ENCODE measurements around the gene SORL1-AS1.

Gene SORL1-AS1

DNA sequence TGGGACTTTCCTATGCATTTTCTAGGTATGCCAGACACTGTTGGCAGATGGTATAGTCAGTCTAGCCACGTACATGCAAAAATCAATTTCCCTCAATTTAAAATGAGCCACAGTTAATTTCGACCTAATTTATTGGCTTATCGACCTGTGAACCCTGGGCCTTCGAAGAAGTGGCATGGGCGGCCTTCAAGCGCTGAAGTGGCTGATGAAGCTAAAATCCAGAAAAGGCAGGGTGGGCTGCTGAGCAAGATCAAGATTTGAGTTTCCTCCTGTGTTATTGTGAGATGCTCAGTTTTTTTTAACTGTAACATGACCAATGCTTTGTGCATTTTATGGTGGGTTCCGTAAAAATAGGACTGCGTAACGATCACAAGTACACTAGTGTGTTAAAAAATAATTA lies 5.8 kb upstream of the SORL1-AS1 start:
- TF ChIP-seq, protein P1, sequence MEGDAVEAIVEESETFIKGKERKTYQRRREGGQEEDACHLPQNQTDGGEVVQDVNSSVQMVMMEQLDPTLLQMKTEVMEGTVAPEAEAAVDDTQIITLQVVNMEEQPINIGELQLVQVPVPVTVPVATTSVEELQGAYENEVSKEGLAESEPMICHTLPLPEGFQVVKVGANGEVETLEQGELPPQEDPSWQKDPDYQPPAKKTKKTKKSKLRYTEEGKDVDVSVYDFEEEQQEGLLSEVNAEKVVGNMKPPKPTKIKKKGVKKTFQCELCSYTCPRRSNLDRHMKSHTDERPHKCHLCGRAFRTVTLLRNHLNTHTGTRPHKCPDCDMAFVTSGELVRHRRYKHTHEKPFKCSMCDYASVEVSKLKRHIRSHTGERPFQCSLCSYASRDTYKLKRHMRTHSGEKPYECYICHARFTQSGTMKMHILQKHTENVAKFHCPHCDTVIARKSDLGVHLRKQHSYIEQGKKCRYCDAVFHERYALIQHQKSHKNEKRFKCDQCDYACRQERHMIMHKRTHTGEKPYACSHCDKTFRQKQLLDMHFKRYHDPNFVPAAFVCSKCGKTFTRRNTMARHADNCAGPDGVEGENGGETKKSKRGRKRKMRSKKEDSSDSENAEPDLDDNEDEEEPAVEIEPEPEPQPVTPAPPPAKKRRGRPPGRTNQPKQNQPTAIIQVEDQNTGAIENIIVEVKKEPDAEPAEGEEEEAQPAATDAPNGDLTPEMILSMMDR (IDR thresholded peaks at IDR 0.05; ENCODE audit: partially characterized antibody, unreplicated experiment), result no peak
- peaks cover 20% of the 10 kb centered on the region for H3K4me1 Mint-ChIP-seq (ENCODE audit: low read depth, unreplicated experiment)
- no peak for DNase-seq
- no peak overlapping the region for H3K27ac Mint-ChIP-seq (ENCODE audit: unreplicated experiment)
- peaks cover 4% of the 10 kb centered on the region for H3K9me3 Mint-ChIP-seq (ENCODE audit: unreplicated experiment)
- H3K36me3 Mint-ChIP-seq (ENCODE audit: unreplicated experiment), result no peaks in the 10 kb centered on the region
- H3K27me3 Mint-ChIP-seq (ENCODE audit: unreplicated experiment), result peaks cover 2% of the 10 kb centered on the region
- no peak overlapping the region for H3K4me3 Mint-ChIP-seq (ENCODE audit: unreplicated experiment)

DNA sequence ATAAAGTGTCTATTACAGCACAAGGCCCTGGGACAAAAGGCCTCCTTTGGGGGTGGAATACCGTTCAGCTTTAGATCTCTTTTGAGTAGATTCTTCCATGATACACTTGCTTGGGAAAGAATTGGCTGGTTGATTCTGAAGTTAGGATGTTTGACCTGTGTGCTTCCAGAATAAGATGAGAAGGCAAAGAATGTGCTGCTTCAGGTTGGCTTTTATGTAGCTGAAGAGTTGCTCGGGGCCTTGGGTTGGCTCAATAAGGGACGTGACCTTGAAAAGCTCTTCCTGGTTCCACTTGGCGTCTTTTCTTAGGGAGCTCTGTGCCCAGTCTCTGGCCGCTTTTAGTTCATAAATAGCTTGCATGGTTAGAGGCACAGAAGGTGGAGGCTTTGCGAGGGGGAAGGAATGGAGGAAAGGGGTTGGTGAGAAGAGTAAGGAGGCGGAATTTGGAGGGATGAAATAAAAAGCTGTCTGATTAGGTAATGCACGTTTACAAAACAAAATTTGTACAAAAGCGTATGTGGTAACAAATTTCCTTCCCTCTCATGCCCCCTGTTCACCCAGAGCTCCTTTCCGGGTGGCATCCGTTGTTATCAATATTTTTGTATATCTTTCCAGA lies 4.2 kb upstream of the SORL1-AS1 start:
- Mint-ChIP-seq H3K4me3 (ENCODE audit: unreplicated experiment) (no peak overlapping the region), H3K4me1 (ENCODE audit: low read depth, unreplicated experiment) (peaks cover 24% of the 10 kb centered on the region), H3K9me3 (ENCODE audit: unreplicated experiment) (peaks cover 9% of the 10 kb centered on the region), H3K27ac (ENCODE audit: unreplicated experiment) (no peak overlapping the region), H3K27me3 (ENCODE audit: unreplicated experiment) (peaks cover 4% of the 10 kb centered on the region), H3K36me3 (ENCODE audit: unreplicated experiment) (no peaks in the 10 kb centered on the region)
- TF ChIP-seq, protein P1 (IDR thresholded peaks at IDR 0.05; ENCODE audit: partially characterized antibody, unreplicated experiment), result no peak
- no peak for DNase-seq

GRCh38 chr11:121456151-121456550 lies 3.4 kb upstream of the SORL1-AS1 start:
- no peaks in the 10 kb centered on the region for H3K36me3 Mint-ChIP-seq (ENCODE audit: unreplicated experiment)
- DNase-seq, result no peak
- no peak overlapping the region for H3K27ac Mint-ChIP-seq (ENCODE audit: unreplicated experiment)
- H3K4me1 Mint-ChIP-seq (ENCODE audit: low read depth, unreplicated experiment), result peaks cover 24% of the 10 kb centered on the region
- H3K9me3 Mint-ChIP-seq (ENCODE audit: unreplicated experiment), result peaks cover 9% of the 10 kb centered on the region
- no peak overlapping the region for H3K4me3 Mint-ChIP-seq (ENCODE audit: unreplicated experiment)
- H3K27me3 Mint-ChIP-seq (ENCODE audit: unreplicated experiment), result peaks cover 4% of the 10 kb centered on the region
- TF ChIP-seq, protein P1 (IDR thresholded peaks at IDR 0.05; ENCODE audit: partially characterized antibody, unreplicated experiment), result no peak

GRCh38 chr11:121455115-121455514 lies 2.3 kb upstream of the SORL1-AS1 start:
- Mint-ChIP-seq H3K4me1 (ENCODE audit: low read depth, unreplicated experiment) (peaks cover 24% of the 10 kb centered on the region), H3K36me3 (ENCODE audit: unreplicated experiment) (no peaks in the 10 kb centered on the region), H3K4me3 (ENCODE audit: unreplicated experiment) (no peak overlapping the region), H3K27me3 (ENCODE audit: unreplicated experiment) (peaks cover 4% of the 10 kb centered on the region), H3K27ac (ENCODE audit: unreplicated experiment) (no peak overlapping the region), H3K9me3 (ENCODE audit: unreplicated experiment) (peaks cover 9% of the 10 kb centered on the region)
- TF ChIP-seq, protein P1 (IDR thresholded peaks at IDR 0.05; ENCODE audit: partially characterized antibody, unreplicated experiment), result no peak
- DNase-seq, result no peak

GRCh38 chr11:121453589-121454299 lies 977 bp upstream of the SORL1-AS1 start:
- peaks cover 4% of the 10 kb centered on the region for H3K27me3 Mint-ChIP-seq (ENCODE audit: unreplicated experiment)
- H3K36me3 Mint-ChIP-seq (ENCODE audit: unreplicated experiment), result no peaks in the 10 kb centered on the region
- peak overlapping the region; percentile 10 for H3K27ac Mint-ChIP-seq (ENCODE audit: unreplicated experiment)
- DNase-seq, result no peak
- peaks cover 9% of the 10 kb centered on the region for H3K9me3 Mint-ChIP-seq (ENCODE audit: unreplicated experiment)
- TF ChIP-seq, protein P1 (IDR thresholded peaks at IDR 0.05; ENCODE audit: partially characterized antibody, unreplicated experiment), result no peak
- H3K4me1 Mint-ChIP-seq (ENCODE audit: low read depth, unreplicated experiment), result peaks cover 24% of the 10 kb centered on the region
- no peak overlapping the region for H3K4me3 Mint-ChIP-seq (ENCODE audit: unreplicated experiment)

All from glutamatergic neuron (in vitro differentiated cells).